ENCODE measurements around the gene SNED1. TPM values are rescaled to one million over a fixed set of nuclear protein-coding genes. Genes with fewer than 3 reads are reported as not detected.

The SNED1 gene
- polyA plus RNA-seq, 3 donors: 0.02 to 3.4 (median 0.12) TPM

- no peaks in the 10 kb centered on the region for H3K4me1 ChIP-seq (ENCODE audit: control insufficient read depth in 1 of 2, insufficient read depth in 2 of 2, low read length in 2 of 2)
- no peak for DNase-seq
- Mint-ChIP-seq H3K9me3 (no peaks in the 10 kb centered on the region), H3K4me1 (no peaks in the 10 kb centered on the region), H3K4me3 (no peak overlapping the region), H3K27me3 (ENCODE audit: low read depth in 3 of 3) (peaks cover 0 to 2% (median 1%) of the 10 kb centered on the region in 3 donors), H3K27ac (peak overlapping the region in 1 of 7 donors; percentile 36), H3K36me3 (peaks cover 26 to 37% of the 10 kb centered on the region in 2 donors)
- H3K27ac ChIP-seq (ENCODE audit: low read depth in 1 of 2, low read length in 2 of 2): no peak overlapping the region
- no peak overlapping the region for H3K4me2 ChIP-seq (replicated peaks; ENCODE audit: extremely low read depth, low read length, poor library complexity, severe bottlenecking)
- no peak overlapping the region for H3K9ac ChIP-seq (ENCODE audit: insufficient read depth, low read length, poor library complexity, severe bottlenecking)
- H4K20me1 ChIP-seq (ENCODE audit: insufficient read depth, low read length): no peaks in the 10 kb centered on the region
- H3K36me3 ChIP-seq (replicated peaks in 1 of 2; ENCODE audit: control insufficient read depth in 1 of 2, insufficient read depth in 2 of 2, low read length in 2 of 2): peaks cover 9 to 36% of the 10 kb centered on the region in 2 donors
- no peak overlapping the region for H3K4me3 ChIP-seq (replicated peaks in 1 of 3; ENCODE audit: low read depth in 2 of 3, low read length in 3 of 3)
- H3K9me3 ChIP-seq (replicated peaks in 1 of 2; ENCODE audit: control insufficient read depth in 1 of 2, insufficient read depth in 1 of 2, low read length in 2 of 2): no peaks in the 10 kb centered on the region
- H3K27me3 ChIP-seq (ENCODE audit: control insufficient read depth in 2 of 2, insufficient read depth in 2 of 2, low read length in 2 of 2): no peaks in the 10 kb centered on the region
- TF ChIP-seq, protein P1, sequence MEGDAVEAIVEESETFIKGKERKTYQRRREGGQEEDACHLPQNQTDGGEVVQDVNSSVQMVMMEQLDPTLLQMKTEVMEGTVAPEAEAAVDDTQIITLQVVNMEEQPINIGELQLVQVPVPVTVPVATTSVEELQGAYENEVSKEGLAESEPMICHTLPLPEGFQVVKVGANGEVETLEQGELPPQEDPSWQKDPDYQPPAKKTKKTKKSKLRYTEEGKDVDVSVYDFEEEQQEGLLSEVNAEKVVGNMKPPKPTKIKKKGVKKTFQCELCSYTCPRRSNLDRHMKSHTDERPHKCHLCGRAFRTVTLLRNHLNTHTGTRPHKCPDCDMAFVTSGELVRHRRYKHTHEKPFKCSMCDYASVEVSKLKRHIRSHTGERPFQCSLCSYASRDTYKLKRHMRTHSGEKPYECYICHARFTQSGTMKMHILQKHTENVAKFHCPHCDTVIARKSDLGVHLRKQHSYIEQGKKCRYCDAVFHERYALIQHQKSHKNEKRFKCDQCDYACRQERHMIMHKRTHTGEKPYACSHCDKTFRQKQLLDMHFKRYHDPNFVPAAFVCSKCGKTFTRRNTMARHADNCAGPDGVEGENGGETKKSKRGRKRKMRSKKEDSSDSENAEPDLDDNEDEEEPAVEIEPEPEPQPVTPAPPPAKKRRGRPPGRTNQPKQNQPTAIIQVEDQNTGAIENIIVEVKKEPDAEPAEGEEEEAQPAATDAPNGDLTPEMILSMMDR (IDR thresholded peaks at IDR 0.05): no peak
- no peak overlapping the region for H2AFZ ChIP-seq (ENCODE audit: insufficient read depth, low read depth, low read length, poor library complexity, severe bottlenecking)
- H3K79me2 ChIP-seq (ENCODE audit: insufficient read depth, low read length): no peaks in the 10 kb centered on the region
- WGBS (ENCODE audit: insufficient coverage): 96% methylated on average over 21 of the region's 24 CpGs
- intact Hi-C loops (cut with micrococcal nuclease): no loop called here
Measured at GRCh38 chr2:241139531-241140444, 141.4 kb downstream of the SNED1 start.

GRCh38 chr2:241140445-241140840 is 142.0 kb downstream of the SNED1 start:
- H3K9me3 ChIP-seq (replicated peaks in 1 of 2; ENCODE audit: control insufficient read depth in 1 of 2, insufficient read depth in 1 of 2, low read length in 2 of 2): no peaks in the 10 kb centered on the region
- Mint-ChIP-seq H3K27ac (peak overlapping the region in 1 of 7 donors; percentile 36), H3K4me3 (no peak overlapping the region), H3K36me3 (peaks cover 26 to 39% of the 10 kb centered on the region in 2 donors), H3K4me1 (no peaks in the 10 kb centered on the region), H3K27me3 (ENCODE audit: low read depth in 3 of 3) (peaks cover 0 to 2% (median 1%) of the 10 kb centered on the region in 3 donors), H3K9me3 (no peaks in the 10 kb centered on the region)
- no peak overlapping the region for H3K4me2 ChIP-seq (replicated peaks; ENCODE audit: extremely low read depth, low read length, poor library complexity, severe bottlenecking)
- H3K79me2 ChIP-seq (ENCODE audit: insufficient read depth, low read length): no peaks in the 10 kb centered on the region
- H3K4me1 ChIP-seq (ENCODE audit: control insufficient read depth in 1 of 2, insufficient read depth in 2 of 2, low read length in 2 of 2): no peaks in the 10 kb centered on the region
- no peaks in the 10 kb centered on the region for H4K20me1 ChIP-seq (ENCODE audit: insufficient read depth, low read length)
- intact Hi-C loops (cut with micrococcal nuclease): no loop called here
- H2AFZ ChIP-seq (ENCODE audit: insufficient read depth, low read depth, low read length, poor library complexity, severe bottlenecking): no peak overlapping the region
- peaks cover 5 to 36% of the 10 kb centered on the region in 2 donors for H3K36me3 ChIP-seq (replicated peaks in 1 of 2; ENCODE audit: control insufficient read depth in 1 of 2, insufficient read depth in 2 of 2, low read length in 2 of 2)
- 94% methylated on average over 6 of the region's 10 CpGs for WGBS (ENCODE audit: insufficient coverage)
- H3K4me3 ChIP-seq (replicated peaks in 1 of 3; ENCODE audit: low read depth in 2 of 3, low read length in 3 of 3): no peak overlapping the region
- TF ChIP-seq, protein P1 (IDR thresholded peaks at IDR 0.05): no peak
- no peak overlapping the region for H3K9ac ChIP-seq (ENCODE audit: insufficient read depth, low read length, poor library complexity, severe bottlenecking)
- DNase-seq: no peak
- H3K27ac ChIP-seq (ENCODE audit: low read depth in 1 of 2, low read length in 2 of 2): no peak overlapping the region
- H3K27me3 ChIP-seq (ENCODE audit: control insufficient read depth in 2 of 2, insufficient read depth in 2 of 2, low read length in 2 of 2): no peaks in the 10 kb centered on the region

Data from CD14-positive monocyte (primary cell).